D721Med (cell line): ENCODE measurements around the gene SPHK1.

ENCODE experiments used
- DNase-seq: peaks from one replicate; pipeline ENCODE4 v3.0.0; 2011; ENCODE audit warnings: low spot score; ENCODE audit not compliant: insufficient read length
- FAIRE-seq: peaks from 2 replicates; lab custom pipeline; 2011; peaks lifted over from hg19 to GRCh38; lab: Jason Lieb, UNC
- TF ChIP-seq, protein P1 (sequence below): IDR thresholded peaks from 2 replicates; pipeline ENCODE4 v1.5.1; 2012; ENCODE audit warnings: mild to moderate bottlenecking, control low read depth; ENCODE audit not compliant: insufficient read depth; ENCODE audit errors: missing control alignments

The SPHK1 gene

DNA sequence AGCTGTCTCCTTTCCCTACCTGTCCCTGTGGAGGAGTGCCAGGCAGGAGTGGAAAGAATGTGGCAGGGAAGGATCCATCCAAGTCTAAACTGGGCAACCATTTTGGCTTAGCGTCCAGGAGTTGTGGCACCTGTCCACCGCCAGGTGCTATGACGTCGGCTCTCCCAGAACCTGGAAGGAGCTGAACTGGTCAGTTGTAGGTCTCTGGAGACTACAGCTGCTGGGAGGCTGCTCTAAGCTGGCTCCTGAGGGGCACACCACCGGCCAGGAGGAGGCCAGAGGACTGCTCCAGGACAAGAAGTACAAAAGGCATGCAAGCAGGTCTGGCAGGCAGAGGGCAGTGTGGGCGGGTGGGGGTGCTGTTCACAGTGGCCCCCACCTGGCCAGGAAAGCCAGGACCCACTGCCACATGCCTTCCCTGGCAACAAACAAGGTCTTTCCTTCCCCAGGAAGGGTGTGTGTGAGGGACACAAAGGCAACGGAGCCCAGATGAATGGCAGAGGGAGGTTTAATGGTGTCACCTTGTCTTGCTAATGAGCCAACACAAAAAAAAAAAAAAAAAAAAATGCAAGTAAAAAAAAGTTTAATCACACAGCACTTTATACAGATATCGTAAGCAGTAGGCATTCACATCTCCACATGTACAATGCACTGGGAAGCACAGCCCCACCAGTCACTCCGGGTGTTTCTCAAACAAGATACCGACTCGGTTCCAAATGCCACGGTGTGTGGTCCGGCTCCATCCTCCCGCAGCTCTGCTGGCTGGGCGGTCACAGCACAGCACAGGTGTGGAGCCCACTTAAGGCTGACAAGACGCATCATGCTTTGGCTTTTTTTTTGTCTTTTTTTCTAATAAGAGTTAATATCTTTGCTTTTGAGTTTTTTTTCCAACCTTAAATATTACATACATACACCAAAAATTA lies 4.8 kb downstream of the SPHK1 start:
- no peak for FAIRE-seq
- no peak for DNase-seq
- TF ChIP-seq, protein P1, sequence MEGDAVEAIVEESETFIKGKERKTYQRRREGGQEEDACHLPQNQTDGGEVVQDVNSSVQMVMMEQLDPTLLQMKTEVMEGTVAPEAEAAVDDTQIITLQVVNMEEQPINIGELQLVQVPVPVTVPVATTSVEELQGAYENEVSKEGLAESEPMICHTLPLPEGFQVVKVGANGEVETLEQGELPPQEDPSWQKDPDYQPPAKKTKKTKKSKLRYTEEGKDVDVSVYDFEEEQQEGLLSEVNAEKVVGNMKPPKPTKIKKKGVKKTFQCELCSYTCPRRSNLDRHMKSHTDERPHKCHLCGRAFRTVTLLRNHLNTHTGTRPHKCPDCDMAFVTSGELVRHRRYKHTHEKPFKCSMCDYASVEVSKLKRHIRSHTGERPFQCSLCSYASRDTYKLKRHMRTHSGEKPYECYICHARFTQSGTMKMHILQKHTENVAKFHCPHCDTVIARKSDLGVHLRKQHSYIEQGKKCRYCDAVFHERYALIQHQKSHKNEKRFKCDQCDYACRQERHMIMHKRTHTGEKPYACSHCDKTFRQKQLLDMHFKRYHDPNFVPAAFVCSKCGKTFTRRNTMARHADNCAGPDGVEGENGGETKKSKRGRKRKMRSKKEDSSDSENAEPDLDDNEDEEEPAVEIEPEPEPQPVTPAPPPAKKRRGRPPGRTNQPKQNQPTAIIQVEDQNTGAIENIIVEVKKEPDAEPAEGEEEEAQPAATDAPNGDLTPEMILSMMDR, result no peak

DNA sequence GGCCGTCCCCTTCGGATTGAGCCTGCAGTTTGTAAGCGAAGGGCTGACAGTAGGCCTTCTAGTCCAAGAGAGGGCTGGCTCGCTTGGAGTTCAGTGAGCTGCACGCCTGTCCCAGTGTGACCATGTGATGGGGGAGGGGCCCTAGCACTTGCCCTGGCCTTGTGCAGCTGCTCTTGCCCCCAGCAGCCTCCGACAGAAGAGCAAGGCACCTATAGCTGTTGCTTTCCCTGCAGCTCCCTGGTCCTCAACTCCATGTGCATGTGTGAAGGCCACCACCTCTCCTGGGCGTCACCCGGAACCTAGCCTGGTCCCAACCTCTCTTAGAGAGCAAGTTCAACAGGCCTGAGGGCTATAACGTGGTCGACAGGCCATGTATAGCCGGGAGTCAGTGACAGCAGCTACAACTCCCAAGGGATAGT lies 5.6 kb downstream of the SPHK1 start:
- TF ChIP-seq, protein P1, result no peak
- FAIRE-seq, result no peak
- DNase-seq, result no peak

DNA sequence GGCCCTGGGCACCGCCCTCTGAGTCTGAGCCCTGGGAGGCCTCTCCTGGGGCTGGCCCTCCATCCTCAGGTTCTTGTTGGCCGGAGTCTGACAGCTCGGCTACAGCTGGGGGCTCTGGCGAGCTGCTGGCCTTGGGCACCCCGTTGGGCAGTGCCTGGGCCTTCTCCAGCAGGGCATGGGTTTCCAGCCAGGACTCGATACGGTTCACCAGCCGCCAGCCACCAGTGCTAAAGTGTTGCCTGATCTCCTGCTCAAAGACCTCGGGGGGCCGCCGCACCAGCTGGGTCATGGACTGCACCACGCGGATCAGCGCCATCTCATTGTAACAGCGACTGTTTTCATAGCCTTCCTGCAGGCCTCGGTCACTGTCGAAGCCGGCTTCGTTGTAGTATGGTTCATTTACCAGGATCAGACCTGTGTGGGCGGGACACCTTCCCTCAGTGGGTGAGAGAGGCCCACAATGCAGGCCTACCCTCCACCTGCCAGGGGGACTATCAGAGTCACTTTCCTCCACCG lies 6.8 kb downstream of the SPHK1 start:
- no peak for DNase-seq
- TF ChIP-seq, protein P1, result no peak

DNA sequence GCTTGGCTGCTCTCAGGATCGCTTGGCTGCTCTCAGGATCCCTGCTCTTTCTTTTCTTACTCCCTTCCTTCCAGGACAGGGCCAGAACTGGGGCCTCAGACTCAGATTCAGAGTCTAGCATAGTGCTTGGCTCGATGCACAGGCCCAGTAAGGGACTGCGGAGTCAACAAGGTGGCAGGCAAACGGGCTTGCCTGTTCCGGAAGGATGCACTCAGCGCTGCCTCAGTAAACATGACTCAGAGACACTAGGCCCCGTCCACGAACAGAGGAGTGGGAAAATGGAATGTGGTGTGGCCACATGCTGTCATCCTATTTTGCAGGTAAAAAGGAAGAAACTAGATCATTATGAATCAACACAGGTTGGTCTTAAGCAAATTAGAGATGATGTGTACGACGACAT lies 9.8 kb downstream of the SPHK1 start:
- DNase-seq (no peak), FAIRE-seq (no peak)
- TF ChIP-seq, protein P1, result no peak

More for the DNA sequence above, 6.8 kb downstream of the SPHK1 start:
- no peak for FAIRE-seq

DNA sequence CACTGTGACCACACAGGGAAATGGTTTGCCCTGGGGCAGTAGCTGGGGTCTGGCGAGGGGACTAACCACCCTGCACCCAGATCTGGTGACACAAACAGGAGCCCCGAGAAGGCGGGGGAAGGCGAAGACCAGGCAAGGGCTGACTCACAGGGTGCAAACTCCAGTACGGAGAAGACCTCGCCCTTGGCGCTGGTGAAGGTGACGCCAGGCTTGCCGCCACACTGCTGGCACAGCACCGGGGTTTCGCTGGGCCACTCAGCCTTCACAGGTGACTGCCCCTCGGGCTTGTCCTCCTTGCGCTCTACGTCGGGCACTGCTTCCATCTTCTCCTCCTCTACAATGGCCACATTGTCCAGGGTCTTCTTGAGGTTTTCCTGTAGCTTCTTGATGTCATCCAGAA lies 11.6 kb downstream of the SPHK1 start:
- no peak for DNase-seq
- TF ChIP-seq, protein P1, result no peak
- FAIRE-seq, result no peak

DNA sequence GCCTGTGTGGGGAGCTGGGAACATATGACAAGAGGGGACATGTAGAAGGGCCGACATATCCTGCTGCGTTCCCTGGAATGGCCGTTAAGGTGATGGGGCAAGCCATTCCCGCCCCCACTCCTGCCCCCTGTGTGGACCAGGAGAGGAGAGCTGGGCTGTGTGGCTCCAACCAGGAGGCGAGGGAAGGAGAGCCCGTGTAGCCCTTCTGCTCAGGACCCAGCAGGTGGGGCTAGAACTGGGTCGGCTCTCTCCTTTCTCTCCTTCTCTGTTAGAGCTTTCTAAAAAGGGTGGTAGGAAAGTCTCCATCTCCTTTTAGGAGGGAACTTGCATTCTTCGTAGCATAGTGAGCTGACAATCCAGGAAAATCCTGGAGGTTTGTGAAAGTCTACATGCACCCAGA lies 12.8 kb downstream of the SPHK1 start:
- no peak for DNase-seq
- FAIRE-seq, result no peak
- TF ChIP-seq, protein P1, result no peak
